OCI-LY3 (cell line): ENCODE data around the gene USP10.

ENCODE experiments used
- H2AFZ ChIP-seq: fragments of 200-600, 300-600 bp; shearing (Covaris generic); 2 replicates; pipeline ENCODE4 v1.6.0; 2014; ENCODE audit warnings: antibody characterized with exemption, low read depth, low read length
- H3K27ac ChIP-seq: fragments of 200-600, 300-600 bp; sonication (generic); 2 replicates; pipeline ENCODE4 v1.5.1; 2014; ENCODE audit warnings: mild to moderate bottlenecking, low read length, moderate library complexity, mixed read lengths
- H3K27me3 ChIP-seq: fragments of 200-600, 300-600 bp; sonication (generic); 2 replicates; pipeline ENCODE4 v1.6.1; 2014; ENCODE audit warnings: low read depth, low read length, mixed read lengths
- H3K36me3 ChIP-seq: fragments of 200-600, 300-600 bp; sonication (generic); replicated peaks from 2 replicates; pipeline ENCODE3; 2014; ENCODE audit warnings: low read depth, low read length, mixed read lengths
- H3K4me1 ChIP-seq: fragments of 300-600, 200-600 bp; sonication (generic); 2 replicates; pipeline ENCODE4 v1.6.1; 2014; ENCODE audit warnings: low read length, mixed read lengths
- H3K4me2 ChIP-seq: fragments of 200-600, 300-600 bp; sonication (generic); 2 replicates; pipeline ENCODE4 v1.6.1; 2014; ENCODE audit warnings: low read length, mixed read lengths
- H3K4me3 ChIP-seq: fragments of 300-600, 200-600 bp; sonication (generic); 2 replicates; pipeline ENCODE4 v1.5.1; 2014; ENCODE audit warnings: antibody characterized with exemption, mild to moderate bottlenecking, low read length, moderate library complexity
- H3K79me2 ChIP-seq: fragments of 300-600, 200-600 bp; shearing (Covaris generic); 2 replicates; pipeline ENCODE4 v1.6.1; 2014; ENCODE audit warnings: mild to moderate bottlenecking, low read length, mixed read lengths
- H3K9ac ChIP-seq: fragments of 300-600, 200-600 bp; shearing (Covaris generic); 2 replicates; pipeline ENCODE4 v1.6.0; 2014; ENCODE audit warnings: mild to moderate bottlenecking, low read length, moderate library complexity
- H3K9me3 ChIP-seq: fragments of 200-600, 300-600 bp; shearing (Covaris generic); 2 replicates; pipeline ENCODE4 v1.6.1; 2014; ENCODE audit warnings: low read length, mixed read lengths; ENCODE audit not compliant: insufficient read depth
- H4K20me1 ChIP-seq: fragments of 200-600, 300-600 bp; sonication (generic); 2 replicates; pipeline ENCODE4 v1.6.1; 2016; ENCODE audit warnings: low read length, mixed read lengths; ENCODE audit not compliant: insufficient read depth
- CTCF ChIP-seq: fragments of 200-600, 300-600 bp; sonication (generic); IDR thresholded peaks from 2 replicates; pipeline ENCODE4 v1.5.1; 2014; ENCODE audit warnings: antibody characterized with exemption, low read length, low read depth
- EZH2phosphoT487 ChIP-seq: fragments of 200-600 bp; shearing (Covaris generic); IDR thresholded peaks from 2 replicates; pipeline ENCODE4 v1.6.1; 2018; ENCODE audit warnings: antibody characterized with exemption, mixed run types, low read depth

The USP10 gene

GRCh38 chr16:84759061-84759460, 59.3 kb downstream of the USP10 start:
- Histone ChIP-seq H3K79me2 (peaks cover 91% of the 10 kb centered on the region), H3K27ac (no peak overlapping the region), H3K27me3 (no peaks in the 10 kb centered on the region), H3K9ac (no peak overlapping the region), H3K4me3 (no peak overlapping the region), H2AFZ (no peak overlapping the region), H3K4me1 (peaks cover 9% of the 10 kb centered on the region), H3K4me2 (no peak overlapping the region), H3K9me3 (no peaks in the 10 kb centered on the region), H3K36me3 (peaks cover 51% of the 10 kb centered on the region), H4K20me1 (peaks cover 73% of the 10 kb centered on the region)
- TF ChIP-seq CTCF (no peak), EZH2phosphoT487 (no peak)

GRCh38 chr16:84759906-84760305, 60.1 kb downstream of the USP10 start:
- TF ChIP-seq CTCF (no peak), EZH2phosphoT487 (no peak)
- H2AFZ ChIP-seq = no peak overlapping the region
- no peaks in the 10 kb centered on the region for H3K27me3 ChIP-seq
- peaks cover 50% of the 10 kb centered on the region for H3K36me3 ChIP-seq
- no peak overlapping the region for H3K4me3 ChIP-seq
- no peak overlapping the region for H3K27ac ChIP-seq
- peaks cover 82% of the 10 kb centered on the region for H3K79me2 ChIP-seq
- H3K4me2 ChIP-seq = no peak overlapping the region
- peaks cover 65% of the 10 kb centered on the region for H4K20me1 ChIP-seq
- peaks cover under 1% of the 10 kb centered on the region; the same call in 1 of the 2 replicates for H3K4me1 ChIP-seq
- no peak overlapping the region for H3K9ac ChIP-seq
- no peaks in the 10 kb centered on the region for H3K9me3 ChIP-seq

DNA sequence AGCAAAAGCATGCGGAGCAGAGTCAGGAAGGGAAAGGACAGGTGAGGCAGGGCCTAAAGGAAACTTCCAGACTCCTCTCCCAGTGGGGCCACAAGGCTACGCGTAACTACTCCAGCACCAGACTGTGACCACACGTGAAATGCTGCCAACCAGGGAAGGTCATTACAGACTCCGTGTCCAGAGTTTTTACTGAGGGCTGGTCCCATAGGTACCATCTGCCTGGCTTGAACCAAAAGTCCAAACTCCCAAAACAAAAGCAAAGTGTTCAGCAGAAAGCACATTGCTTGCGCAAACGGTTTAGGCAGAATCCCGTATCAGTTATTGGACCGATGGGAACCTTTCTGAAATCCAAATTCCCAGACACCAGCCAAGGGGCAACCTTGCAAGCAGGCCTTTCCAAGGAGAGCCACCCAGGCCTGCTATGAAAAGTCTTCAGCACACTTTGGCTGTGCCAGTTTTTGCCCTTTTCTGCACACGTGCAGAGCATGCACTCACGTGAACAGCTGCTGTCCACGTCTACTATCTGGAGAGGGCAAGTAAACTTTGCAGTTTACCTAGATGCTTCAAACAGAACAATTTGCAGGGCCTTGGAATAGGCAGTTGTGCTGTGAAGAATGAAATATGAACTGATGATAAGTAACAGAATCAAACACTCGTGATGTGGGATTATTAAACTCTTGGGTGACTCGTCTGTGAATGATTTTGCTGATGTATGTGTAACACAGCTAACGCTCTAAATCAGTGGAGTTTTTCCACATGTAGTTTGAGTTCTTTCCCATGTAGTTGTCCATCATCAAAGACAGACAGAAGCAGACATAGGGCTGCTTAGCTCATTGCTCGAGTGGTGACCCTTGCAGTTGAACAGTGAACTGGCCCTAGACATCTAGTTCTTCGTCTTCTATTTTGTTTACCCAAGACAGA, 61.9 kb downstream of the USP10 start:
- Histone ChIP-seq H3K27ac (no peak overlapping the region), H3K4me1 (no peaks in the 10 kb centered on the region), H3K36me3 (peaks cover 58% of the 10 kb centered on the region), H4K20me1 (peaks cover 47% of the 10 kb centered on the region), H3K4me2 (no peak overlapping the region), H3K79me2 (peaks cover 64% of the 10 kb centered on the region), H3K9me3 (no peaks in the 10 kb centered on the region), H3K27me3 (no peaks in the 10 kb centered on the region), H2AFZ (no peak overlapping the region), H3K9ac (no peak overlapping the region), H3K4me3 (no peak overlapping the region)
- TF ChIP-seq CTCF (no peak), EZH2phosphoT487 (no peak)

- Histone ChIP-seq H3K9me3 (no peaks in the 10 kb centered on the region), H3K27me3 (no peaks in the 10 kb centered on the region), H3K4me1 (no peaks in the 10 kb centered on the region), H4K20me1 (peaks cover 36% of the 10 kb centered on the region), H3K27ac (no peak overlapping the region), H3K9ac (no peak overlapping the region), H2AFZ (no peak overlapping the region), H3K4me3 (no peak overlapping the region), H3K36me3 (peaks cover 70% of the 10 kb centered on the region), H3K4me2 (no peak overlapping the region), H3K79me2 (peaks cover 50% of the 10 kb centered on the region)
- TF ChIP-seq CTCF (no peak), EZH2phosphoT487 (no peak)
Observed at GRCh38 chr16:84763164-84763563, 63.4 kb downstream of the USP10 start.
